Measurements from ENCODE around the gene SF3B6.
"Not testable (repeated sequence)": the region's sequence is repeated elsewhere in the genome, so short reads cannot be mapped to it uniquely, and the experiment has no call there.

Gene SF3B6

DNA sequence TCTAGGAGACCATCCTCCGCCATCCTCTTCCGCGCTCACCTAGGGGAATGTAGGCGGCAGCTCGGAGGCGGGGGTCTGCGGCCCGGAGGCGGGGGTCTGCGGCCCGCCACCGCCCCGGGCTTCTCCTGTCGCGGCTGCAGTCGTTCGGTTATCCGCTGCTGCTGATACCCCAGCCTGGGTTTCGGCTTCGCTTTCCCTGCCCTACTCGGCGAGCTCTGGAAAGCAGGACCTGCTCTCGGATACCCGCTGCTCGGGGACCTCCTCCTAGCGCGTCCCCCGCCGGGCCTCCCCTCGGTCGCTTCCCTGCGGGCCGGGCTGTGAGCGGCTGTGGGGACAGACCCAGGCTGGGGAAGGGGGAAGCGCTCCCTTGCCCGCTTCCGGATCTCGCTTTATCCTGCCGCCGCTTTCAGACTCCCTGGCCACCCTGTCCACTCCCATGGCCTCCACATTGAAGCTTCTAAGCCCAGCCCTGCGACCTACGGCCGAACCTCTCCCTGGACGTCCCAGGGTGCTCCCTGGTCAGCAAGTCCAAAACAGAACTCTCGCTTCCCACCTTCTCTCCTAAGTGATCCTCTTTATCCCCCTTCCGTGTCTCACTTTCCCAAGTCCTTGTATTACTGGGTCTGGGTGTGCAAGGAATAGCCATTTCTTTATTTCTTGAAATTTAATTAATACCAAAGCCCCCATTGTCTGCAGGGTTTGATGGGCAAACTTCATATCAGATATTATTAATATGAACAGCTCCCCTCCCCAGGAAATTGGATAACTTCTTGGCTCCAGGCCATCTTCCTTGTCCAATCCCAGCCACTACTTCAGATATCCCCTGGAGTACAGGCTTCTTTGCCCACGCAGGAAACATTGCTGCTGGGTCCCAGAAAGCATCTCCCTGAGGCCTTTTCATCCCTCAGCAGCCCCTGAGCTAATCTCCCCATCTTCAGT, 25.8 kb downstream of the SF3B6 start:
- DNase-seq = no peak

DNA sequence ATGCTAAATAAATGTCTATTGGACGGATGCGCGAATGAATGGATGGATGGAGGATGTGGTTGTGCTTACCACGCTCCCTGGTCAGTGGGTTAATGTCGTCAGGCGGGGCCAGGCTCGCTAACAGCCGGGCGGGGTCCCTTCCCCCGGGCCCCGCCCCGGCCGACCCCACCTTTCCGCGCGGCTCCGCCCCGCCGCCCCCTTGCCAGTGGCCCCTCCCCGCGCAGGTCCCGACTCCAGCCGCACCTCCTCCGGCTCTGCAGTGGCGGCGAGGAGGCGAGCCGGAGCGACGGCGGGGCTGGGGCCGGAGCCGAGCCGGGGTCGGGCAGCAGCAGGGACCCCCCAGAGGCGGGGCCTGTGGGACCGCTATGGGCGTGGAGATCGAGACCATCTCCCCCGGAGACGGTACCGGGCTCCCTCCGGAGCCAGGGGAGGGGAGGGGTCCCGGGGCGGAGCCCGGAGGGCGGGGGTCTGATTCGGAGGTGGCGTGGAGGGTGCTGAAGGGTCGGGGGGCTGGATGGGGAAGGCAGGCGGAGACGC, 26.6 kb downstream of the SF3B6 start, which contains the start of gene FKBP1B:
FKBP1B (plus strand) TSS at position 257 of the 537 bp plus-strand sequence; CDS start at position 366, 109 bp downstream.
- DNase-seq = peak; percentile 48

DNA sequence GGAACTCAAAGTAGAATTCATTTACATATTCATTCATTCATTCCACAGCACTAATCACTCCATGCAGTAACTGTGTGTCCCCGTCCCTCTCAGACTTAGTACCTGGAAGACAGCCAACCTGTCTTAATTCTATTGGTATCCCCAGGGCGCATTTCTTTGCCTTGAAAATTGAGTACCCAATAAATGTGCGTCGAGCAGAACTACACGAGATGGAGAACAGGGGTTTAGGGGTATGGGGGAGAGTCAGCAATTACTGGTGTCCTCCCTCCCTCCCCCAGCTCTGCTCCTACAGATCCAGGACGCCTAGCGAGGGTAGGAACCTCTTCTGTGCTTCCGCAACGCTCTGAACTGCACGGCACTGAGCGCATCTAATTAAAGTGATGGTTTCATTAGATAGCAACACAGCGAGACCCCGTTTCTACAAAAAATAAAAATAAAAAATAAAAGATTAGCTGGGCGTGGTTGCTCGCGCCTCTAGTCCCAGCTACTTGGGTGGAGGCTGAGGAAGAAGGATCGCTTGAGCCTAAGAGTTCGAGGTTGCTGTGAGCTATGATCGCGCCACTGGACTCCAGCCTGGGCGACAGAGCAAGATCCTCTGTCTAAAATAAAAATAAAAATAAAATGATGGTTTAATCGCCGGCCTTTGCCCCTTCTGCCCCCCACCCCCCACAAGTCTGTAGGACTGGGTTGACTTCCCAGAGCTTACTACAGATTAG, 27.2 kb downstream of the SF3B6 start:
- no peak for DNase-seq

DNA sequence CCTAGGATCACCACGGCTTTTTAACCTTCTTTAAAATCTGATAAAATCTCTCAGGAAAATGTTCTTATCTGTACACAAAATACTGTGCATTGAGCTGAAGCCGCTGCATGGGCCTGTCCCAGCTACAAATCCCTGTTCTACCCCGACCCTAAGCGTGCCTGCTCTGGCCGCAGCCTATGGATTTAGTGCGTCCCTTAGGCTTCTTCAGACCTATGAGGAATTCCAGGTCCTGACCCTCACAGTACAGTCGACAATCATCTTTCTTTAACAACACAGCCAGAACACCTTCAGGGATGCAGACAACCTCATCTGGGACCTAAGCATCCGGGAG, 28.5 kb downstream of the SF3B6 start:
- DNase-seq = no peak

DNA sequence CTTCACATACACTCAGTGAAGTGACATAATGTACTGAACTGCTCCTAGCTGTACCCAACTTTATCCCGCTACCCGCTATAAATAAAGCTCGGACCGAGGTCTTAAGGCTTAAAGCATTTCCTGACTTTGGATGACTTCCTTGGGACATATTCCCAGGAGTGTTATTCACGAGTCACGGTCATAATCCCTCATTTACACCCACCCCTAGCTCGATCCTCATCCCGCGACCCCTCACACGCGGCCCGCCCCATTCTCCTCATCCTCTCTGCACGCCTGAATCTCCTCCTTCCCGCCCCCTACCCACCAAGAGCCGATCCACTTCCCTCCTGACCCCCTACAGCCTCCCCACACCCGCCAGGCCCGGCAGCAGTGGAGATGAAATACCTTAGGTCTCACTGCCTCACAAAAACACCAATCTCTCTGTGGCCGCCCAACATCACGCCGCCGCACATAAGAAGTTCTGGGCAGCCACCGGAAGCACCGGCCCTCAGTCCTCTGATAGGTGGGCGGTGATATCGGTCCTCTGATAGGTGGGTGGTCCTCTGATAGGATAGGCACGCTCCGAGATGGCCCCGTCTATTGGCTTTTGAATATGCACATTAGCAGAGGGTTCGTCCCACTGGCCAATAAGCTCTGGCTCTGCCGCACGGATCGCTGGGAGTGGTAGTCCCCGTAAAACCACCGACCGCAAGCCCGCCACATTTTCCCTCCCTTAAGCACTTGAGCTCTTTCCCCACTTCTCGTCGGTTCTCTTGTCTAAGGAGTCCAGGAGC, 29.0 kb downstream of the SF3B6 start, which contains the start of gene WDCP:
WDCP (minus strand) TSS at position 462 of the 773 bp plus-strand sequence. CDS start 7,897 bp downstream, outside the sequence.
- peak; percentile 99 for DNase-seq

DNA sequence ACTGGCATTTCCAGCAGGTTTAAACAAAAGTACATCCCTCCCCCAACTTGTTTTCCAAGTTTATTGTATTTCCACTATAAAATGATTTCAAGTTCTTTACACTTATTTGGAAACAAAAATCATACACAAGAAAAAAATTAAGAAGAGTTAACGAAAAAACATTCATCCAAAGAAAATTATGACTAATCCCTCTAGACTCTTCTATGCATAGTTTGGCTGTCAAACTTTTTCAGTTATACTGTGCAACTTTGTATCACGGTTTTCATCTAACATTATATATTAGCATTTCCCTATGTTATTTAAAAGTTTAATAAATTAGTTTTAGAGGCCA, 29.6 kb downstream of the SF3B6 start:
- no peak for DNase-seq

DNA sequence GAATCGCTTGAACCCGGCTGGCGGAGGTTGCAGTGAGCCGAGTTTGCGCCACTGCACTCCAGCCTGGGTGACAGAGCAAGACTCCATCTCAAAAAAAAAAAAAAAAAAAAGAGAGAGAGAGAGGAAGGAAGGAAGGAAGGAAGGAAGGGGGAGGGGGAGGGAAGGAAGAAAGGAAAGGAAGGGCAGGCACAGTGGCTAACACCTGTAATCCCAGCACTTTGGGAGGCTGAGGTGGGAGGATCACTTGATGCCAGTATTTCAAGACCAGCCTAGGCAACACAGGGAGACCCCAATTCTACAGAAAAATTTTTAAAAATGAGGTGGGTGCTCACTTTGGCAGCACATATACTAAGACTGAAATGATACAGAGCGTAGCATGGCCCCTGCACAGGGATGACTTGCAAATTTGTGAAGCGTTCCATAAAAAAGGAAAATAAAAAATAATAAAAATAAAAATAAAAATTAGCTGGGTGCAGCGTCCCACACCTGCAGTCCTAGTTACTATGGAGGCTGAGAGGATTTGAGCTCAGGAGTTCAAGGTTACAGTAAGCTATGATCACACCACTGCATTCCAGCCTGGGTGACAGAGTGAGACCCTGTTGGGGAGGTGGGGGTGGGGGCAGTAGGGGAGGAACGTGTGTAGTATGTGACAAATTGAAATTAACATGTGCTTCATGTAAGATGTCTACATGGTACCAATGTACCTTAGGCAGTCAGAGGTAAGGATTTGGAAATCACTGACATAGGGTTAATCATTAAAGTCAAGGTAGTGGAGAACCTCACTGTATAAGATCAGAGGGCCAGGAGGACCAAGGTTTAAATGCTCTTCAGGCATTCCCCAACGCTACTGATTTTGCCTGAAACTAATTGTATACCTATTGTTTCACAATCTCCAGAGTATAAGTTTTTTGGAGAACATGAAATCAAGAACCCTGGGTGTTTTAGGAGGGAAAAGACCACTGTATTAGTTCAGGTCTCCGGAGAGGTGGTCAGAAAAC, 30.3 kb downstream of the SF3B6 start:
- DNase-seq = no peak

DNA sequence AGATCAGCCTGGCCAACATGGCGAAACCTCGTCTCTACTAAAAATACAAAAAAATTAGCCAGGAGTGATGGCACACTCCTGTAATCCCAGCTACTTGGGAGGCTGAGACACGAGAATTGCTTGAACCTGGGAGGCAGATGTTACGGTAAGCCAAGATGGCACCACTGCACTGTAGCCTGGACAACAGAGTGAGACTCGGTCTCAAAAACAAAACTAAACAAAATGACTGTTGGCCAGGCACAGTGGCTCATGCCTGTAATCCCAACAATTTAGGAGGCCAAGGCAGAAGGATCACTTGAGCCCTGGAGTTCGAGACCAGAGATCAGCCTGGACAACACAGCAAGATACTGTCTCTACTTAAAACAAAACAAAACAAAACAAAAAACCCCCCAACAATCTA, 33.0 kb downstream of the SF3B6 start:
- DNase-seq = not testable (repeated sequence)

DNA sequence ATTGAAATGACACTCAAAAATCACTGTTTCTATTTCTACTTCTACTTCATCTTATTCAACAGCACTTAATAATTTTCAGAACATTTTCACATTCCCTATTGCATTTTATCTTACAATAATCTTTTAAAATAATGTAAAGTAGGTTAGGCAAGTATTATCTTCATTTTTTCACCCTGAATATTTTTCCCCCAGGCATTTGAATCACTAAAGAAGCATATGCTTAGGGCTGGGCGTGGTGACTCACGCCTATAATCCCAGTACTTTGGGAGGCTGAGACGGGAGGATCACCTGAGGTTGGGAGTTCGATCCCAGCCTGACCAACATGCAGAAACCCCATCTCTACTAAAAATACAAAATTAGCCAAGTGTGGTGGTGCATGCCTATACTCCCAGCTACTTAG, 35.6 kb downstream of the SF3B6 start:
- no peak for DNase-seq

DNA sequence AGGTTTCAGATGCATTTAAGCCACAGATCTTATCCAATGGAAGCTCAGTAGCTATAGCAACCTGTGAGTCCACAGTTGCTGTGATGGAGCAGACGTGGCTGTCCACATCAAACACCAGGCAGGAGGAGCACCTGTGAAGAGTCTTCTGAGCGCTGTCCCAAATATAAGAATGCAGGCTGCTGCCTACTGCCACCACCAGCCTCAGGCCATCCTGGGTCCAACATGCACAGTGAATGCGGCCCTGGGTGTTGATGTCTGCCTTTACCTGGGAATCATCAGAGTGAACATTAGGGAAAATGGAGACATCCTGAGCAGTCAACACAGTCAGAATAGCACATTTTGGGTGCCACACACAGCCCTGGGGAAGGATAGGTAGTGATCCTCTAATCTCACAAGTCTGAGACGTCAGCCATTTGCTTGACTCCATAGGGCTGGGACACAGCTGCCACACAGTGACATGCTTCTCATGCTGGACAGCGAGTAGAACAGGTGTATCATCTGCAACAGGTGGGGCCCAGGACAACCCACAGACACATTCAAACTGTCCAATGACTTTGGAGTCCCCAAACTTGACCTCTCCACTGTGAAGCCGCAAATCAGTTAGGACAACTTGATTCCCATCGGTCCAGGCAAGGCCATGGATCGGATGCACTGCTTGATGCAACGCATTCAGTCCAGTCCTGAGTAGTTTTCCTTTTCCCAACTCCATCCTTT, 37.2 kb downstream of the SF3B6 start:
- no peak for DNase-seq

DNA sequence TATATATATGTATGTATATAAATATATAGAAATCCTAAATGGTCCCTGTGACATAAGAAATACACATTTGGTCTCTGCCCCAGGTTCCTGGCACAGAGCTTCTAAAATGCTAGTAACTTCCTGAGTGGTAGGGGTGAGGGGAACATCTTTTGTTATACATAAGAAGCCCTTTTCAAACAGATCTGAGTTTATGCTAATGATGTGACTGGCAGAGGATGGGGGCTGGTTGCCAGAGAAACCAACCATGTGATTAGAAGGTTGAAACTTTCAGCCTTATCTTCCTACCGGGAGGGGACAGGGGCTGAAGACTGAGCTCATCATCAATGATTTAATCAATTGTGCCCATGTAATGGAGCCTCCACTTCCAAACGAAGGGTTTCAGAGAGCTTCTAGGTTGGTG, 49.9 kb downstream of the SF3B6 start:
- no peak for DNase-seq

DNA sequence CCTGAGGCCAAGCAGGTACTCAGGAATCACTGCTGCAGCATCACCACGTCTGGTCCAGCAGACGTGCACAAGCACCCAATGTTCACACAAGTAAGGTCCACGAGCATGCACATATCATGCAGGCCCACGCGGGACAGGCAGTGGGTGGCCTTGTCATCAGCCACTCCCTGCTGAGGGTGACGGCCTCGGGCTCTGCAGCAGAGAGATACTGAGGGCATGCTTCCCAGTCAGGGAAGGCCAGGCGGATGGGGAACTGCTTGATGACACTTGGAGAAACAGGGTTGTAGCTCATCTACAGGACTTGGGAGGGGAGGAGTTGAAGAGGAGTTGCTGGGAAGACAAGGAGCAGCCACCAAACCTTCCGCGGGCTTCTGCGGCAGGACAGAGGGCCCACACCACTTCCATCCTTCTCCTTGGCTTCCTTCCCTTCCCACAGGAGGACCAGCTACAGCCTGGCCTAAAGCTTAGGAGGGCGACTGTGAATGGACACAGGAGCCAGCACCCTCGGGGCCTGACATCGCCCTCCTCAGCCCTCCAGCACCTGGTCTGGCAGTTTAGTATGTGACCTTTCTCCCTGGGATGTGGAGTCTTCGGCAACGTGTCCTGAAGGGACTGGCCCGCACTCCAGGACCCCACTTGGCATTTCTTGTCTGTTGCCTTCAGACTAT, 51.0 kb downstream of the SF3B6 start:
- no peak for DNase-seq

DNA sequence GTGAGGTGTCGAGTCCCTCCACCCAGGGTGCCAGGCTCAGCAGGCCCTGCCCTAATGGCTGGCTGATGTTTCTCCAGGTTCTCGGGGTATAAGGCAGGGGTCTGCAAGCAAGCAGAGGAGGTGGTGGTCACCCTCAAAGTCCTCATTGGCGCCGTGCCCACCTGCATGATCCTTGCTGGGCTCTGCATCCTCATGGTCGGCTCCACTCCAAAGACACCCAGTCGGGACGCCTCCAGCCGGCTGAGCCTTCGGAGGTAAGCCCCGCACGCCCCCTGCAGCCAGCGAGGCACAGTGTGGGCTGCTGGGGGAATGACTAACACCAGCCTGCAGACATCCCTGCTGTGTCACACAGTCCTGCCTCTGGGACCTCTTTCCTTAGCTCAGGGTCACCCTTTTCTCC, 52.1 kb downstream of the SF3B6 start:
- no peak for DNase-seq

DNA sequence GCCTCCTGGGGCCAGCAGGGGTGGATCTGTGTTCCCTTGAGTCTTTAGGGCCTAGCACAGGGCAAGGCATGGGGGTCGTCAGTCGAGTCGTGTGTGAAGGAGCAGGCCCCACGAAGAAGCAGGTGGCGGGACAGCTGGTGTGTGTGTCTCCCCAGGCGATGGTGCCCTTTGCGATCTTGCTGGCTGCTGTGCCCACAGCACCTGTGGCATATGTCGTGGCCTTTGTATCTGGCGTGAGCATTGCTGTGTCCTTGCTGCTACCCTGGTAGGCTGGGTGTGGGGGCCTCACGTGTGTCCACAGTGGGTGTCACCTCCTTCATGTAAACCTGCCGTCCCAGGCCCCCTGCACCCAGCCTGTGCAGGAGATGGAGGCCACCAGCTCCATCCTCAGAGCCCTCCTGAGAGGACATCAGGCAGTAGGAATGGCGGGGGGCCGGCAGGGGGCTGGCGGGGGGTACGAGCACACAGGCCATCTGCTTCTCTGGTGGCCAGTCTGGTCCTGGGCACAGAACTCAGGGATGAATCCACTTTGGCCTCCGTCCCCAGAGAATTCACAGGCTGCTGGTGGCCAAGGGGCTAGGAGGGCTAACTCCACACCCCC, 53.1 kb downstream of the SF3B6 start:
- DNase-seq = no peak

DNA sequence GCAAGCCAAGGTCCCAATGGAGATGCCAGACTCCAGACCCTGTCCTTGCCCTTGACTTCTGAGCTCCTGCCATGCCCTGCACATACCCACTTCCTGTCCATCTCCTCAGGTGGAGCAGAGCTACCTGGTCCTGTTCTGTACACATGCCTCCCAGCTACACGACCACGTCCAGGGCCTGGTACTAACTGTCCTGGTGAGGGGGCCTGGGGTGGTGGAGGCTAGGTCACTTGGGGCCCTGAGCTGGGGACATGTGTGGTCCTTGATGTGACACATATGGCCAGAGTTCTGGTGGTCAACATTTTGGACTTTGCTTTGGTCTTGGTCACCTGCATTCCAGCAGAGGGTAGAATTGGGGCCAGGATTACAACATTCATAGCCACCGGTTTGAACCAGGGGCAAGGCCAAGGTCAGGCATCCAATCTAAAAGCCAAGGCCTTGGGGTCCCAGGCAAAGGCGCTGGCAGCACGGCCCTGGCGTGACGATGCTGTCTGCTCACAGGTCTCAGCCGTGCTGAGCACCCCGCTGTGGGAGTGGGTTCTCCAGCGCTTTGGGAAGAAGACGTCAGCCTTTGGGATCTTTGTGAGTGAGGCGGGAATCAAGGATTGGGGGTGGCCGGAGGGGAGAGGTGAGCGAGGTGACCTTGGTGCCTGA, 53.7 kb downstream of the SF3B6 start:
- no peak for DNase-seq

DNA sequence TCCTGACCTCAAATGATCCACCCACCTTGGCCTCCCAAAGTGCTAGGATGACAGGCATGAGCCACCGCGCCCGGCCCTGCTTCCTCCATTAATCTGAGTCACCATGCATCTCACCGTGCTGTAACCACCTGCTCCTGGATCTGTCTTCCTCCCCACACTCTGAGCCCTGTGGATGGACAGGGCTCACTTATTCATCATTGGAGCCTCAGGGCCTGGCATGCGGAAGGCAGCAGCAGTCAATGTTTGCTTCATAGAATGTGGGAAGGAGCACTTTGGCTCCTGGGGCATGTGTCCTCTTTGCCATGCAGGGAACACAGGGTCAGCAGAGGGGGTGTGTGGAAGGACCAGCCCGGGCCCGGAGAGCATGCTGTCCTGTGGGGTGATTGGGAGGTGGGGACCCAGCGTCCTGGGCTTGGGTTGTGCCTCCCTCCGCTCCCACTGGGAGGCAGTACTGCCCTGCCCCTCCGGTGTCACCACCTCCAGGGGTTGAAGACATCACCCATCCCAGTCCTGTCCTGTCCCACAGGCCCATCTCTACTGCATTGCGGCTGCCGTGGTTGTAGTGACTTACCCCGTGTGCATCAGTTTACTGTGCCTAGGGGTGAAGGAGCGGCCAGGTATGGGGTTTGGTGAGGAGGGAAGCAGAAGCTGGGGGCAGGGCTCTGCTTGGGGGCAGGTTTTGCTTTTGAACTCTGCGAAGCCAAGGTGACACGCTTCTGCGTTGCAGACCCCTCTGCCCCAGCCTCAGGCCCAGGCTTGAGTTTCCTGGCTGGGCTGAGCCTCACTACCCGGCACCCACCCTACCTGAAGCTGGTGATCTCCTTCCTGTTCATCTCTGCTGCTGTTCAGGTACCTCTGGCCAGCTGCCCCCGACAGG, 54.8 kb downstream of the SF3B6 start:
- DNase-seq = peak; percentile 29

DNA sequence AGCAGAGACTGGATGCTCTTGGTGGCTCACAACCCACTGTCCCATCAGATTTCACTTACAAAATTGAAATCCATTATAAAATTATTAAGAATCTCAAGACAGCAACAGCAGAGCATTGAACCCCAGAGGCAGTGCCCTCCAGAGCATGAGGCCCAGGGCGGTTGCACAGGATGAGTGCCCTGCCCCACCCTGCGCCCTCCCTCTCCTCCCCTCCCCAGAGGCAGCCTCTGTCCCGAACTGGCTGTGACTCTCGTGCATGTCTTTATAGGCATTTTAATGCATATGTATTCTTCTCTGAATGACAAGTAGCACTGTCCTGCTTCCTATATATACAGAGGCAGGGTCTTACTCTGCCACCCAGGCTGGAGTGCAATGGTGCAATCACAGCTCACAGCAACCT, 55.9 kb downstream of the SF3B6 start:
- DNase-seq = no peak

DNA sequence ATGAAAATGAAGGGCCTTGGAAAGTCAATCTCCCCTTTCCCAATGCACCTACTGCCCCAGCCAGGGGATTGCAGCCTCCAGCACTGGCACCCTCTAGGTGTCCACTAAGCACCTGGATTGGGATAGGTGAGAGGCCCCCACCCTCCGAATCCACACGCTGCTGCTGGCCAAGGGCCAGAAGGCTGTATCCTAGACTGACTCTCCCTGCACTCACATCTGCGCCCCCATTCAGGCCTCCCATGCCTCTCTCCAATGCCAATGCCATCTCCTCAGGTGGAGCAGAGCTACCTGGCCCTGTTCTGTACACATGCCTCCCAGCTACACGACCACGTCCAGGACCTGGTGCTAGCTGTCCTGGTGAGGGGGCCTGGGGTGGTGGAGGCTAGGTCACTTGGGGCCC, 56.4 kb downstream of the SF3B6 start:
- DNase-seq = no peak

DNA sequence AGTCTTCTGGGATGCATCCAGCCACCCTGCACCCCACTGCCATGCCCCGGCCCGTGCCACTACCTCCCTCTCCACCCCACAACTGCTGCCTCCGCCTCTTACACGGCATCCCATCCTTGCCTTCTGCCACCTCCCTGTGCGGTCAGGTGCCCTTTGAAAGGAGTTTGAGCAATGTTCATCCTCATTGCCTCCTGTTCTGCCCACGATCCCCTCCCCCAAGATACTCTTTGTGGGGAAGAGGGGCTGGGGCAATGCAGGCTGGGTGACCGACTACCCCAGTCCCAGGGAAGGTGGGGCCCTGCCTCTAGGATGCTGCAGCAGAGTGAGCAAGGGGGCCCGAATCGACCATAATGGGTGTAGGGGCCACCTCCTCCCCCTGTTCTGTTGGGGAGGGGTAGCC, 57.9 kb downstream of the SF3B6 start:
- DNase-seq = no peak

Data from activated CD4-positive, alpha-beta T cell treated with anti-CD3 and anti-CD28 coated beads, Interleukin-2, amount 50 U/mL, for 16 hours (primary cell).